HG03045 (cell line): ENCODE results near the gene KRTAP19-2.
"Not testable (repeated sequence)": the region's sequence is repeated elsewhere in the genome, so short reads cannot be mapped to it uniquely, and the experiment has no call there.

Experiments
- ATAC-seq: cut with Tn5 transposase; IDR thresholded peaks from one replicate; pipeline ENCODE4 v1.9.1; 2021; ENCODE audit warnings: mild to moderate bottlenecking, moderate library complexity; ENCODE audit not compliant: unreplicated experiment

Gene KRTAP19-2, protein sequence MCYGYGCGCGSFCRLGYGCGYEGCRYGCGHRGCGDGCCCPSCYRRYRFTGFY

DNA sequence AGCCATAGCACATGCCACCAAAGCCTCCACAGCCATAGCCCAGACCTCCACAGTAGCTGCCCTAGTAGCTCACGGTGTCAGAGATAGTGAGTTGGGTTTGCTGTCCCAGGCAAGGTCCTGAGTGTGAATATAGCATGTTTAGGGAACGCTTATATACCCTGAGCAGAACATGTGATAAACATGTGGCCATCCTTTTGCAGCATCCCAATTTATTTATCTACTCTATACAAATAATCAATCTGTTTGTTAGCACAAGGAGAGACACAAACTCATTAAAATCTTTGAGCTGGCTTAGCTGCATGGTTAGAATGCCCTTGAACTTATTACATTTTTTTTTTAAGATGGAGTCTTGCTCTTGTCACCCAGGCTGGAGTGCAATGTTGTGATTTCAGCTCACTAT is at the start of gene KRTAP19-2:
KRTAP19-2 (minus strand) TSS at position 101 of the 400 bp plus-strand sequence; CDS start at position 13, 88 bp downstream.
- ATAC-seq = no peak

DNA sequence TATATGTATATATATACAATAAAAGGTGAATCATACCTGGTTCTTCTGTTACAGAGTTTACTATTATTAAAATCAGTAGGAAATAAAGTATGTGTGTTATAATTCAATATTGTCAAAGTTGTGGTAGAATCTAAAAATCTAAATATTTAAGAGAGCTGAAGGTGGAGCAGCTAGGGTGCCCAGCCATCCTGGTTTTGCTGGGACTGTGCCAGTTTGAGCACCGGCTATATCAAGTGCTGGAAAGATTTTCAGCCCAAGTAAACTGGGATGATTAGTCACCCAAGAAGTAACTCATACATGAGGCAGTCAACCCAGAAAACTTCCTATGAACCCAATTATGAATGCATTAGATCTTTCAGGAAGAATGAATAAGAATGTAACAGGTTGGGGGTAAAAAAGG is 31.6 kb upstream of the KRTAP19-2 start:
- ATAC-seq = no peak

DNA sequence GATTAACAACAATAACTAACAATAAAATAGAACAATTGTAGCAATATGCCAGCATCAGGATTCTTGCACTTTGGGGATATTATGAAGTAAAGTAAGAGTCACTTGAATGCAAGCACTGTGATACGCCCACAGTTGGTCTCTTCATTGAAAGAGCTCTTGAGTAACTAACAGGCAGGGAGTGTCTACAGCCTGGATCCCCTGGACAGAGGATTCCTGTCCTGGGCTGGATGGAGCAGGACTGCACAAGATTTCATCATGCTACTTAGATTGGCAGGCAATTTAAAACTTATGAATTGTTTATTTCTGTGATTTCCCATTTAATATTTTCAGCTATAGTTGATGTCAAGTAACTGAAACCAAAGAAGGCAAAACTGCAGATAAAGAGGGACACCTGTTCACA is 28.4 kb upstream of the KRTAP19-2 start:
- ATAC-seq = no peak

DNA sequence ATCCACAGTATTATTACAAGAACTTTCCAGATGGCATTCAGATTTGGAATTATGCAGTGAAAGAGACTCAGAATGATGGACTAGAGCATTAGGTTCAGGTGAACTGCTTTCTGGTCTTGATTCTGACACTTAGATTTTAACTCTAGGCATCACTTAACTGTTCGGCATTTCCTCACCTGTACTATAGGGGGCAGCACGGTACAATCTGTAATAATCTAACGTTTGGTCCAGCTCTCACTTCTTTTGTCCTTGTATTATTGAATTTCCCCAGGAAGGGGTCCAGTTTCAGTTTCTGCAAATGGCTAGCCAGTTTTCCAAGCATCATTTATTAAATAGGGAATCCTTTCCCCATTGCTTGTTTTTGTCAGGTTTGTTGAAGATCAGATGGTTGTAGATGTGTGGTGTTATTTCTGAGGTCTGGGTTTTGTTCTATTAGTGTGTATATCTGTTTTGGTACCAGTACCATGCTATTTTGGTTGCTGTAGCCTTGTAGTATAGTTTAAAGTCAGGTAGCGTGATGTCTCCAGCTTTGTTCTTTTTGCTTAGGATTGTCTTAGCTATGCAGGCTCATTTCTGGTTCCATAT is 18.5 kb upstream of the KRTAP19-2 start:
- ATAC-seq = not testable (repeated sequence)

DNA sequence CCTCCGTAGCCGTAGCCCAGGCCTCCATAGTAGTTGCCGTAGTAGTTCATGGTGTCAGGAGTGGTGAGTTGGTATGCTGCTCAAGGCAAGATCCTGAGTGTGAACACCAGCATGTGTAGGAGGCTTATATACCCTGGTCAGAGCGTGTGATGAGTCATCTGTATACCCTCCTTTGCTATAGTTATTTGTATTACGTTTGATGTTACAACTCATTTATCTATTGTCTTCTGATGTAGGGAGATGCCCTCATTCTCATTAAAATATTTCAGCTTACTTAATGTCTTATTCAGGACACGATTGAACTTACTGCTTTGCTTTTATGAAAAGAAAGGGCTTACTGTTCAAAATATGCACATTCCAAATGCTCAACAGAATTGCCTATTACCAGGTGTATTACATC is 14.8 kb upstream of the KRTAP19-2 start, which contains the start of gene KRTAP19-5:
KRTAP19-5 (minus strand) TSS at position 101 of the 400 bp plus-strand sequence; CDS start at position 50, 51 bp downstream.
- ATAC-seq = no peak

DNA sequence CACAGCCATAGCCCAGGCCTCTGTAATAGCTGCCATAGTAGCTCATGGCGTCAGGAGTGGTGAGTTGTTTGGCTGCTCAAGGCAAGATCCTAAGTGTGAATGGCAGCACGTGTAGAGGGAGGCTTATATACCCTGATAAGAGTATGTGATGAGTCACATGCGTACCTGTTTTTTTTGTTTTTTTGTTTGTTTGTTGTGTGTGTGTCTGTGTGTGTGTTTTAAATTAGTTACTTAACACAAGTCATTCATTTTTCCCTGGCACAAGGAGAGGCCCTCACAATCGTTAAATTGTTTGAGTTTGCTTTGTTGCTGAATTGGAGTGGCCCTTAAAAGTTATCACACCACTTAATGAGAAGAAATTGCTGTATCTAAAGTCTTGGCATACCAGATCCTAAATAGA is 9.8 kb upstream of the KRTAP19-2 start, which contains the start of gene KRTAP19-4:
KRTAP19-4 (minus strand) TSS at position 101 of the 400 bp plus-strand sequence; CDS start at position 46, 55 bp downstream.
- no peak for ATAC-seq

DNA sequence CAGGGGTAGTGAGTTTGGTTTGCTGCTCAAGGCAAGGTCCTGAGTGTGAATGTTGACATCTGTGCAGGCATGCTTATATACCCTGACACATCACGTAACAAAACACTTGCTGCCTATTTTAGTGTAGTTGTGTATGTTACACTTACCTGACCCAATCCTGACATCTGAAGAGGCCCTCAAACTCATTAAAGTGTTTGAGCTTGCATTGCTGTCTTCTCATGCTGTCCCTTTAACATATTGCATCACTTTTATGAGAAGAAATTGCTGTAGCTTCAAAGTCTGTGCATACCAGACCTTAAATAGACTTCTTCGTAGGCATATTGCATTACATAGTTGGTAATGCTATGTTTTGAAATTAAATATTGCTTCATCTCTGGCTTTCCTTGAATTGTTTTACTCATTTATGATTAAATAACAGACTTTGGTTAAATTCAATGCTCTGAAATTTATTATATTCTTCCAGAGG is 4.8 kb upstream of the KRTAP19-2 start, which contains the start of gene KRTAP19-3:
KRTAP19-3 (minus strand) TSS at position 51 of the 466 bp plus-strand sequence. CDS start 56 bp downstream, outside the sequence.
- ATAC-seq = no peak

DNA sequence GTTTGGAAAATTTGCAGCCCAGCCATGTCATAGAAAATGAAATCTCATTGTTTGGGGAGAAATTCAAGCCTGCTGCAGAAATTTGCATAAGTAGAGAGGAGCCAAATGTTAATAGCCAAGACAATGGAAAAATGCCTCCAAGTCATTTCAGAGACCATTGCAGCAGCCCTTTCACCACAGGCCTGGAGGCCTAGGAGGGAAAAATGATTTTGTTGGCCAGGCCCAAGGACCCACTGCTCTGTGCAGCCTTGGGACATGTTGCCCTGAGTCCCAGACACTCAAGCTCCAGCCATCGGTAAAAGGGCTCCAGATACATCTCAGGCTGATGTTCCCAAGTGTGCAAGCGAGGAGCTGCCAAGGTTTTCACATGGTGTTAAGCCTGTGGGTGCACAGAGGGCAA is 1.1 kb downstream of the KRTAP19-2 start:
- ATAC-seq = no peak

DNA sequence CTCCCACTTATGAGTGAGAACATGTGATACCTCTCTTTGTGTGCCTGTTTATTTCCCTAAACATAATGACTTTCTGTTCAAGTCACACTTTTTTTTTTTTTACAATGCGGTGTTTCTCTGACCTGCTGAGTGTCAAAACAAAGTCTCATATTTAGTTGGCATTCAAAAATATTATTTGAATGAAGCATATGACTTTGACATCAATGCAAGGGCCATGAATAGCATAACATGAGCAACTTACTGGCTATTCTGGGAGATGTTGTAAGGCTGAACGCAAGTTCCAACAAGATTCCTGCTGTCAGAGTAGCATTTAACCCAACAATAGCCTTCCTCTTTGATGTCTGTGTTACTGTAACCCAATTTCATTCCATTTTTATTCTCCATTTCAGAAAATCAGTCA is 5.1 kb downstream of the KRTAP19-2 start:
- no peak for ATAC-seq

DNA sequence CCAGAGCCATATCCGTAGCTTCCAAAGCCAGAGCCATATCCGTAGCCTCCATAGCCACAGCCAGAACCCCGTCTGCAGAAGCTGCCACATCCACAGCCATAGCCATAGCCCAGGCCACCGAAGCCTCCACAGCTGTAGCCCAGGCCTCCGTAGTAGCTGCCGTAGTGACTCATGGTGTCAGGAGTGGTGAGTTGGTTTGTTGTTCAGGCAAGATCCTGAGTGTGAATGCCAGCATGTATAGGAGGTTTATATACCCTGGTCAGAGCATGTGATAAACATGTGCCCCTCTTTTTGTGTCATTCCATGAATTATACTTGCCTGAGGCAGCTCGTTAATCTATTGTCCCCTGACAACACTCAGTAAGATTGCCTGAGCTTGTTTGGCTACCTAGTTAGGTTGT is 7.1 kb downstream of the KRTAP19-2 start, which contains the start of gene KRTAP19-1:
KRTAP19-1 (minus strand) TSS at position 223 of the 400 bp plus-strand sequence; CDS start at position 173, 50 bp downstream.
- ATAC-seq = no peak

DNA sequence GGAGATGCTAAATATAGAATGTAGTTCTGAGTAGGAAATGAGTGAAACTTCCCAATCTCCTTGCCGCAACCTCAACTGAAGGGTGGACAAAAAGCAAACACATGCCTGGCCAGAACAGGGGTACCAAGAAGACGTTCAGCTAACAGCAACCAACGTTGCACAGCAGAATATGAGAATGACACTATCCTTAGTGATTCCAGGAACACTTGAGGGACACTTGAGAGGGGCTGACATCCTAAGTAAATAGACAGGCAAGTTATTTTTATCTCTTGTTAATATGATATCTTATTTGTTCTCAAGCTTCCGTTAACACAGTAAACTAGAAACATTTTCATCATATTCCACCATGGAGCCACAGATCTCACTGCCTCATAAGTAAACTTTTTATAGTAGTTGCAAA is 8.0 kb downstream of the KRTAP19-2 start:
- no peak for ATAC-seq

DNA sequence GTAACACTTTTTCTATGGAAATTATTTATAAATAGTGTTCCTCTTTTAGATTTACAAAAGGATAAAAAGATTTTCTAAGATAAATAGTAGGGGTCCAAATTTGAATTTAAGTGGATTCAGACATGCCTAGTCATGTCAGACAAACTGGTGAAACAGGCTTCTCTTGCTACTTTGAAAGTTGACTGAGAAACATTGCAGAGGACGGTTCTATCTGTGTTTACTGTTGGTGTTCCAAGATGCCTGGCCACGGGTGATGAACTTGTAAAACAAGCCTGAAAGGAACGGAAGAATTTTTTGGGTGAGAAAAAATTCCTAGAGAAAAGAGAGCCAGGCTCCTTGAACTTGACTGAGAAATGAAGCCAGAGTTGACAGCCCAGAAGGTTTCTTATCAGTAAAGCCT is 9.2 kb downstream of the KRTAP19-2 start:
- no peak for ATAC-seq

DNA sequence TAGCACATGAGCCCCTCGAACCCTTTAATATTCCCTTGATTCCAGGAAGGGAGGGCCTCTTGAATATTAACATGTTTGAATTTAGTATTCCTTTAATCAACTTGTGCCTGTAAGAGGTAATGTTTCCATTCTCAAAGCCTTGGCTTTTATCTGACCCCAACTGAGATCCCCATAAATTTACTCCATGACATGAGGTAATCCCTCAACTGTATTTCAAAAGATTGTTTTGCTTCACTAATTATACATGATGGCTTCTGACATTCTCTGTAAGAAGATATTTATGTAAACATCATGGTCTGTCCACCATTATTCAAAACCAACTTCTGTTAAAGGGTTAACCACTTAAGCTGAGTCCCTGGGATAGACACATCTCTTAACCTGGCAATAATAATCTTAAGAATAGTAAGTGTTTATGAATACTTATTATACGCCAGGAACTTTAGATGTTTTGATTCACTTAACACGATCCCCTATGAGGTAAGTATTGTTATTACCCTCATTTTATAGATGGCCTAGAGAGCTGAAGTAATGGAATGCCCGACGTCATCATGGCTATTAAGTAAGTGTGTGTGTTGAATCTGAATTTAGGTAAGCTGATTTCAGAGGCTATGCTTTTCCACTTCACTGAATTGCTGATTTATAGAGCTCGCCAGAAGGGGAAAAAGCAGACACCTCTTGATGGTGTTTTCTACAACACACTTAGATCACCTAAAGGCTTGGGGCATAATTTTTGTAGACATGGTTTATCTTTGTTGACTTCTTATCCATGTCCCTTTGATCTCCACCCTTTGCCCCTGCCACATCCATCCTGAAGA is 18.1 kb downstream of the KRTAP19-2 start:
- ATAC-seq = no peak

DNA sequence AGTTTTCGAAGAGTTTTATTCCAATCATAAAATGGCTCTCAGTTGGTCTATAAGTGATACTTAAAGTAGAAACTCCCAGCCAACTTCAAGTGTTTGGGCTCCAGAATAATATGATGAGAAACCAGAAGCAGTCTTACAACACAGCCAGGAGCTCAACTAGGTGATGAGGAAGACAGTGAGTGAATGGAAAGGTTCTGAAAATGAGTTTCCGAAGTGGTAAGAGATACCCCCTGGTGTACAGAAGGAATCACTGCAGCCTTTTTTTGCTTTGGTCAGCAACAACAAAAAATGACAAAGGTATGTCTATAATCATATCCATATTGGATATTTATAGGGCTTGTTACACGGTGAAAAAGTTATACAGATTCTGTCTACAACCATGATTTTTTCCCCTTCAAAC is 23.5 kb downstream of the KRTAP19-2 start:
- ATAC-seq = no peak

DNA sequence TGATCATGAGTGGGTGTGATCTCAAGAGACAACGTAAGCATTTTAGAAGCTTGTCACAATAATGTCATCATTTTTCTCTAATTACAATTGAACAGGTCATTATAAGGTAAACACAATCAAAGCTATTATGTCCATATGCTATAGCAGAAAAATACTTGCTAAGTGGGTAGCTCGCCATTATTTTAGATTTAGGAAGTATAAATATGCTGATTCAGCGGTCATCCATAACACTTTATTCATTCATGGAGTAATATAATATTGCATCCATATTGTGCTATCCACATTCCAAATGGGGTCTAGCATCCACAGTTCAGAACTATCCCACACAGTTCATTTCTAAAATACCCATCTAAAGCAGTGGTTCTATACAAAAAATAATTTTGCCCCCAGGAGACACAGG is 38.7 kb downstream of the KRTAP19-2 start:
- no peak for ATAC-seq

DNA sequence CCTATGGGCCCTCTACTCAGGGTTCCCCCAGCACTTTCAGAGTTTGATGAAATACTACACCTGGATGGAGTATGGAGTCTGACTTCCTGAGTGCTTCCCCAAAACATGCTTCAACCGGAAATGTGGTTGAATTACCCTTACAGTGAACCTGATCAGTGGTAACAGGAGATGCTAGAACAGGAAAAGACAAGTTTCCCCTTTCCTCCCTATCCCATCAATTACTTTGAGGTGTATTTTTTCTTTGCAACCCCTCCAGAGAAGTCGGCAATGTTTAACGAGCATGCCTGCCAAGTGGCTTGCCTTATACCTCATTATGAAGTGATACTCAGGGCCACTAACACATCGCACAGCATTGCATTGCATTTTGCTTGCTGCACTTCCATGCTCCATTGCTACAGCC is 40.2 kb downstream of the KRTAP19-2 start:
- ATAC-seq = no peak

DNA sequence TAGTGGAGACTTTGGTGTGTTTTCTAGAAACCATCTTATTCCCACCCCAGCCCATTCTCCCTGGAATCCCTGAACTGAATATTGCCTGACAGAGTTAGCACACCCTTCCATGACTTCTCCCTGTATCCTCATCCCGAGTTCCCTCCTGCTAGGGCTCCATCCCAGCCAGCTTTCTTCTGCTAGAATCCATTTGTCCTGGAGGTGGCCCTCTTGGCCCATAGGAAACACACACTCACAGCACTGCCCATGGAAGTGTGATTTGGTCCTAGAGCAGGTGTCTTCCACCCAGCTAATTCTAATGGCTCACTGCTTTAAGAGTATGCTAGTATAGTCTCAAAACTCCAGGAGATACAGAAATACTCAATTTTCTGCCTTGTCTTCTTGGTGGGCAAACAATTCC is 43.0 kb downstream of the KRTAP19-2 start:
- no peak for ATAC-seq

DNA sequence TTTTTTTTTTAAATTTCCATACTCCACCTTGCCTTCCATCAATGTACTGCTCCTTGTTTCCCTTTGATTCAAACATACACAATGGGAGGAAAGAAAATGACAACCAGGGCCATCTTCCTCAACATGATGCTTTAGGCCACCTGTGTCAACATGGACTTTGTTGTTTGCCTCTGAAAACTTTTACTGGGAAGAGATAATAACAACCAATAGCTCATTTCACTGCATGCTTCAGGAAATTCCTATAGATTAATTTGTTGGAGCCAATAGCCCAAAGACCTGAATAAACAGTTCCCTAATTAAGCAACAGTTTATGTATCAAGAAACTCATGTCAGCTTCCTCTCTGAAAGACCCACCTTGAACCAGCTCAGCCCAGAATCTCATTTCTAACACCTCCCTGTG is 44.0 kb downstream of the KRTAP19-2 start:
- no peak for ATAC-seq

DNA sequence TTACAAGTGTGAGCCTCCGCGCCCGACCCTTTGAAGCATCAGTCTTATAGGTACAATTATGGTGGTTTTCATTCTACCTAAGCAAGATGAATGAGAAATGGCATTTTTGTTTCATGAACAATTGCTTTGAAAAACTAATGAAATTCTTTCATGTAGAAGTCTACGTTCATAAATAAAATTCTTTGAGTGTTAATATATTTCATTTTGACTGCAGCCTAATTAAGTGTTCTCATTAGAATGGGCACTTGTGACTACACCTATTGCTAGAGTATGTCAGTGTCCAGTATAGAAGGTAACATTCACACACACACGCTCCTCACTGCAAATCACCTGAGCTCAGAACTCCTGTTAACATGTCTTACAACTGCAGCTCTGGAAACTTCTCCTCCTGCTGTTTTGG is 47.3 kb downstream of the KRTAP19-2 start, which contains the start of gene KRTAP15-1:
KRTAP15-1 (plus strand) TSS at position 301 of the 400 bp plus-strand sequence; CDS start at position 354, 53 bp downstream.
- ATAC-seq = no peak
